Activated CD8-positive, alpha-beta T cell treated with anti-CD3 and anti-CD28 coated beads, Interleukin-2, amount 10 ng/mL, durations not matched to agents 7 days and 5 days (primary cell): ENCODE measurements around the gene RBMS3. TPM values are rescaled to one million over a fixed set of nuclear protein-coding genes. Genes with fewer than 3 reads are reported as not detected.
"Not testable (repeated sequence)": the region's sequence is repeated elsewhere in the genome, so short reads cannot be mapped to it uniquely, and the experiment has no call there.

Source experiments
- ATAC-seq: fragments of 150-1000 bp; cut with Tn5 transposase; one replicate; pipeline ENCODE4 v1.10.0; 2021; ENCODE audit warnings: moderate library complexity
- CTCF ChIA-PET: fragments of 350-600 bp; sonication (Branson Sonifier 250); formaldehyde crosslinking; loops from one replicate; lab custom pipeline; 2021; ENCODE audit warnings: antibody characterized with exemption; lab: Charles Lee
- POLR2A ChIA-PET: fragments of 350-600 bp; sonication (Branson Sonifier 250); formaldehyde crosslinking; loops from one replicate; lab custom pipeline; 2021; ENCODE audit warnings: antibody characterized with exemption; lab: Charles Lee
- DNase-seq: peaks from one replicate; pipeline ENCODE4 v3.0.0-alpha.2; 2020
- H3K27ac Mint-ChIP-seq: one replicate; pipeline ENCODE4 v1.8.0; 2021; ENCODE audit warnings: mild to moderate bottlenecking, mixed read lengths
- H3K27me3 Mint-ChIP-seq: one replicate; pipeline ENCODE4 v1.8.0; 2021; ENCODE audit warnings: low read depth, mixed read lengths
- H3K36me3 Mint-ChIP-seq: one replicate; pipeline ENCODE4 v1.8.0; 2021; ENCODE audit warnings: low read depth, mixed read lengths
- H3K4me1 Mint-ChIP-seq: one replicate; pipeline ENCODE4 v1.8.0; 2021; ENCODE audit warnings: low read depth, mixed read lengths
- H3K4me3 Mint-ChIP-seq: one replicate; pipeline ENCODE4 v1.8.0; 2021; ENCODE audit warnings: mild to moderate bottlenecking, mixed read lengths
- H3K9me3 Mint-ChIP-seq: one replicate; pipeline ENCODE4 v1.8.0; 2022; ENCODE audit warnings: mixed read lengths; ENCODE audit not compliant: insufficient read depth
- total RNA-seq, 2 experiments: library from RNA; stranded (reverse); gene quantifications; one replicate each; pipeline ENCODE4 v1.2.3, GENCODE V29; 2021

The RBMS3 gene
- total RNA-seq, 2 experiments from 2014 or later, result 0.11 to 0.29 TPM

- H3K27ac Mint-ChIP-seq, H3K4me3 Mint-ChIP-seq, CTCF ChIA-PET, POLR2A ChIA-PET, H3K9me3 Mint-ChIP-seq, DNase-seq, H3K36me3 Mint-ChIP-seq, H3K4me1 Mint-ChIP-seq, ATAC-seq, H3K27me3 Mint-ChIP-seq: not testable (repeated sequence)
Observed at GRCh38 chr3:29808324-29808723, 527.5 kb downstream of the RBMS3 start.

DNA sequence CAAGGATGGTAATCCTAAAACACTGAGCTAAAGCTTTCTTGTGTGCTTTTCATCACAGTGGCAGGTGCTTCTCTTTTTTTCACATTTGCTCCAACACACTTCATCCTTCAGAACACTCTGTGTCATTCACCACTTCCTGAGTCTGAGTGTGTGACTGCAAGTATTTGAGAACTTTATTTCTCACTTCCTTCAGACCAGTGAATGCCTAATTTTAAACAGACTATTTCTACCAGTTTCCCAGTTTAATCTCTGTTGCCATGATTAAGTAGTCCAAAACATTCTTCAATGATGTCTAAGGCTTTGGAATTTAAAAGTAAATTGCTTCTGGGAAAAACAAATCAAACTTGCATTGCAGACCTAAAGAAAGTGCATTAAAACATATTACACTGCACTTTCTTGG is 541.2 kb downstream of the RBMS3 start:
- CTCF ChIA-PET, result no interaction called here
- Mint-ChIP-seq H3K9me3 (no peaks in the 10 kb centered on the region), H3K36me3 (no peaks in the 10 kb centered on the region), H3K27ac (no peak overlapping the region), H3K4me3 (no peak overlapping the region), H3K27me3 (no peaks in the 10 kb centered on the region), H3K4me1 (no peaks in the 10 kb centered on the region)
- POLR2A ChIA-PET, result no interaction called here
- no peak for ATAC-seq
- no peak for DNase-seq

GRCh38 chr3:29823233-29823632 is 542.4 kb downstream of the RBMS3 start:
- Mint-ChIP-seq H3K27ac (no peak overlapping the region), H3K4me1 (no peaks in the 10 kb centered on the region), H3K9me3 (no peaks in the 10 kb centered on the region), H3K4me3 (no peak overlapping the region), H3K27me3 (no peaks in the 10 kb centered on the region), H3K36me3 (no peaks in the 10 kb centered on the region)
- ATAC-seq (no peak), DNase-seq (no peak)
- POLR2A ChIA-PET, result no interaction called here
- CTCF ChIA-PET, result no interaction called here

DNA sequence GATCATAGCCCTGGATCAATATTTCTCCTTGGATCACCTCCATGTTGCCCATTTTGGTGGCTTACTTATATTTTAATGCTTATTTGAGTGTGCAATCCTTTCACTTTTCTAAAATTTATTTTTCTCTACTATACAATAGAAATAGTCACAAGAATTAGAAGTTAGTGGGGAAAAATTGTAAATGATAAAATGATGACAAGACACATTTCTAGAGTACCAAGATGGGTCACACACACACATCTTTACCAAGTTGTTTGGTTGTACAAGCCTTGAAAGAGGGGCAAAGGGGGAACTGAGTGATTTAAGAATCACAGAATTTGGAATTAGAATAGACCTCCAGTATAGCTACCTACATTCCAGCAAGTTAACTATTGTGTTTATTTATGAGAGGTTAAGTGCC is 545.8 kb downstream of the RBMS3 start:
- H3K36me3 Mint-ChIP-seq, result no peaks in the 10 kb centered on the region
- H3K4me1 Mint-ChIP-seq, result no peaks in the 10 kb centered on the region
- ATAC-seq, result no peak
- H3K4me3 Mint-ChIP-seq, result no peak overlapping the region
- POLR2A ChIA-PET, result no interaction called here
- CTCF ChIA-PET, result no interaction called here
- H3K27me3 Mint-ChIP-seq, result no peaks in the 10 kb centered on the region
- no peaks in the 10 kb centered on the region for H3K9me3 Mint-ChIP-seq
- no peak overlapping the region for H3K27ac Mint-ChIP-seq
- DNase-seq, result no peak

DNA sequence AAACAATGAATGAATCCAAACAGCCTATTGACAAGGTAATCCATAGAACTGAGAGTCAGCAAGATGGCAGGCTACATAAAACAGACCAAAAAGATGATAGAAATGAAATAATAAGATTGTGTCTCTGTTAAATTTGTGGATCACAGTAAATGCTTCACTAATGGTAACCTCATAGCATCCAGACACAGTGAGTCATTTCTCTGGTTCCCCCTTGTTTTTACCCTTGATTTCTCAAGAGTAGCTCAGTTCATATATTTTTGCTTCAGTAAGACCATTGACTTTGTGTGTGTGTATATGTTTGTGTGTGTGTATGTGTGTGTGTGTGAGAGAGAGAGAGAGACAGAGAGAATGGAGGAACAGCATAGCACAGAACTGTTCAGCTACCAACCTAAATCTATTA is 546.9 kb downstream of the RBMS3 start:
- Mint-ChIP-seq H3K27me3 (no peaks in the 10 kb centered on the region), H3K36me3 (no peaks in the 10 kb centered on the region), H3K27ac (no peak overlapping the region), H3K4me3 (no peak overlapping the region), H3K4me1 (no peaks in the 10 kb centered on the region), H3K9me3 (no peaks in the 10 kb centered on the region)
- POLR2A ChIA-PET, result interaction anchor here (0.6 kb wide), 1 partner anchor 965 kb away, joined by 3 read pairs; no protein-coding TSS in a partner anchor
- CTCF ChIA-PET, result no interaction called here
- DNase-seq (no peak), ATAC-seq (no peak)

- POLR2A ChIA-PET, result interaction anchor here (0.6 kb wide), 1 partner anchor 36 kb away, joined by 3 read pairs; no protein-coding TSS in a partner anchor
- no peaks in the 10 kb centered on the region for H3K9me3 Mint-ChIP-seq
- H3K4me1 Mint-ChIP-seq, result no peaks in the 10 kb centered on the region
- H3K27ac Mint-ChIP-seq, result no peak overlapping the region
- DNase-seq (no peak), ATAC-seq (no peak)
- H3K4me3 Mint-ChIP-seq, result no peak overlapping the region
- CTCF ChIA-PET, result no interaction called here
- no peaks in the 10 kb centered on the region for H3K27me3 Mint-ChIP-seq
- H3K36me3 Mint-ChIP-seq, result no peaks in the 10 kb centered on the region
Observed at GRCh38 chr3:29829340-29829739, 548.5 kb downstream of the RBMS3 start.

DNA sequence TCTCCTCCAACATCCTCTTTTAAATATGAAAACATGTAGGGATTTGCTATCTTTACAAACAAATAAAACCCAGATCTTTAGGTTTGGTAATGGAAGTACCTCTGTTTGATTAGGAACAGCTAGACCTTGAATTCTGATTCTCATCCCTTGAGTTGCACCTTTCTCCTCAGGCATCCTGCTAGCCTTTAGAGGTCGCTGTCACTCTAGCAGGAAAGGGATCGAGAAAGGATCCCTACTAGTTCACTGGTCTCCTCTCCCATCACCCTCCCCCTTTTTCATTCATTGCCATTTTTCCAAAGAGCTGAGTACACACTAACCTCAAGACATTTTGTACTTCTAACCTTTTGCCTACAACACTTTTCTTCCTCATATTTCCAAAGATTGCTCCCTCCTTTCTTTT is 569.8 kb downstream of the RBMS3 start:
- CTCF ChIA-PET, result no interaction called here
- DNase-seq (no peak), ATAC-seq (no peak)
- Mint-ChIP-seq H3K4me3 (no peak overlapping the region), H3K9me3 (no peaks in the 10 kb centered on the region), H3K27ac (no peak overlapping the region), H3K36me3 (no peaks in the 10 kb centered on the region), H3K27me3 (no peaks in the 10 kb centered on the region), H3K4me1 (no peaks in the 10 kb centered on the region)
- POLR2A ChIA-PET, result no interaction called here

DNA sequence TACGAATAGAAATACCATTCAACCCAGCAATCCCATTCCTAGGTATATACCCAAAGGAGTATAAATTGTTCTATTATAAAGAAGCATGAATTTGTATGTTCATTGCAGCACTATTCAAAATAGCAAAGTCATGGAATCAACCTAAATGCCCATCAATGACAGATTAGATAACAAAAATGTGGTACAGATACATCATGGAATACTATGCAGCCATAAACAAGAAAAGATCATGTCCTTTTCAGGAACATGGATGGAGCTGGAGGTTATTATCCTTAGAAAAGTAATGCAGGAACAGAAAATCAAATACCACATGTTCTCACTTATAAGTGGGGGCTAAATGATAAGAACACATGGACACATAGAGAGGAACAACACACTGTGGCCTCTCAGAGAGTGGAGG is 571.9 kb downstream of the RBMS3 start:
- no peak overlapping the region for H3K4me3 Mint-ChIP-seq
- H3K4me1 Mint-ChIP-seq, result no peaks in the 10 kb centered on the region
- no peaks in the 10 kb centered on the region for H3K27me3 Mint-ChIP-seq
- ChIA-PET POLR2A (no interaction called here), CTCF (no interaction called here)
- H3K36me3 Mint-ChIP-seq, result no peaks in the 10 kb centered on the region
- DNase-seq (no peak), ATAC-seq (no peak)
- H3K9me3 Mint-ChIP-seq, result no peaks in the 10 kb centered on the region
- H3K27ac Mint-ChIP-seq, result no peak overlapping the region

DNA sequence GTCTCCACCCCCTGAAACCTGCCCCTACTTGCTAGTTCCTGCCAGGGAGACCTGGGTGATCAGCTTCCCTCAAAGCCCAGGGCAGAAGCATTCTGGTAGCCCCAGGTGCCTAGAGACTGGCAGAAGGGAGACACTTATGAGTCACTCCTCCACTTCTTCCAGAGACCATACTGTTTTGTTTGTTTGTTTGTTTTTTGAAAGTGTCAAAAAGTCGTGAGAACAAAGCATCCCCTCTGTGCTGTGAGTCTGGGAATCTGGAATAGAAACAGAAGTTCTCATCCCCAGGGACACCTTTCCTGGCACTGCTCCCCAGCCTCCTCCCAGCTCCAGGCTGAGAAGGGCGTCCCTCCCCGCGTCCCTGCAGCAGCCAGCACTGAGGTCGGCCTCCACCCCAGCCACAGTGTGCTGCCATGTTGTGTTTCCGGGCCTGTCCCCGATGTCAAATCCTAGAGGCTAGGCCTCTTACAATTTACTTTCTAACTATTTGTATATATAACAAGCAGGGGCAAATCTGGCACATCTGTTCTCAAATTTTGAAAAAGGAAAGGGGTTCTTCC is 573.0 kb downstream of the RBMS3 start:
- no peak overlapping the region for H3K27ac Mint-ChIP-seq
- no peaks in the 10 kb centered on the region for H3K4me1 Mint-ChIP-seq
- no peak overlapping the region for H3K4me3 Mint-ChIP-seq
- ChIA-PET POLR2A (no interaction called here), CTCF (no interaction called here)
- ATAC-seq (no peak), DNase-seq (no peak)
- H3K9me3 Mint-ChIP-seq, result no peaks in the 10 kb centered on the region
- H3K27me3 Mint-ChIP-seq, result no peaks in the 10 kb centered on the region
- H3K36me3 Mint-ChIP-seq, result no peaks in the 10 kb centered on the region

GRCh38 chr3:29854821-29855220 is 574.0 kb downstream of the RBMS3 start:
- no peak for DNase-seq
- H3K27ac Mint-ChIP-seq, result no peak overlapping the region
- no peaks in the 10 kb centered on the region for H3K27me3 Mint-ChIP-seq
- POLR2A ChIA-PET, result no interaction called here
- no peaks in the 10 kb centered on the region for H3K4me1 Mint-ChIP-seq
- H3K36me3 Mint-ChIP-seq, result no peaks in the 10 kb centered on the region
- no peak for ATAC-seq
- CTCF ChIA-PET, result no interaction called here
- H3K9me3 Mint-ChIP-seq, result no peaks in the 10 kb centered on the region
- no peak overlapping the region for H3K4me3 Mint-ChIP-seq

DNA sequence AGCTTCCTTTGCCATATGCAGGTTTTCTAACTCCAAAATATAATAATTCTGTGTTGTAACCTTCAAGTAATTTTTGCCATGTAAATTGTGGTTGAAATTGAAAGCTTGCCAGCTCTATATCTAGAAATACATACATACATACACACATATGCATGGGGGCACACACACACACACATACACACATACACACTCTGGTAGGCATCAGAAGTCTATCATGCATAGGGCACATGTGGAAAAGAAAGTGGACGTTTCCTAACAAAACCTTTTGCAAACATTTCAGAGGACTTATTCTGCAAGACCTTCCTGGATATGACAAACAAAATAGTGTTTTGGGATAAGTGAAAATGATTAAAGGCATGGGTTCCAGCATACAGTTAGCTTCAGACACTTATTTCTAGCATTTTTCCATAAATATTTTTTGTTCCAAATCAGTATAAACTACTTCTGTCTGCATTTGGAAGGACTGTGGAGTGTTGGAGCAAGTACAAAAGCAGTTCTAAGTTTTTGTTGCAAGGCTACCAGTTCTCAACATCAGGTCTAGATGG is 578.9 kb downstream of the RBMS3 start:
- H3K27me3 Mint-ChIP-seq, result no peaks in the 10 kb centered on the region
- H3K9me3 Mint-ChIP-seq, result no peaks in the 10 kb centered on the region
- ATAC-seq (no peak), DNase-seq (no peak)
- POLR2A ChIA-PET, result no interaction called here
- no peaks in the 10 kb centered on the region for H3K36me3 Mint-ChIP-seq
- no peak overlapping the region for H3K4me3 Mint-ChIP-seq
- no peak overlapping the region for H3K27ac Mint-ChIP-seq
- H3K4me1 Mint-ChIP-seq, result no peaks in the 10 kb centered on the region
- CTCF ChIA-PET, result no interaction called here

- ChIA-PET POLR2A (no interaction called here), CTCF (no interaction called here)
- Mint-ChIP-seq H3K27me3 (no peaks in the 10 kb centered on the region), H3K4me1 (no peaks in the 10 kb centered on the region), H3K27ac (no peak overlapping the region), H3K9me3 (no peaks in the 10 kb centered on the region), H3K36me3 (no peaks in the 10 kb centered on the region), H3K4me3 (no peak overlapping the region)
- ATAC-seq, result no peak
- no peak for DNase-seq
Observed at GRCh38 chr3:29864809-29865208, 583.9 kb downstream of the RBMS3 start.

GRCh38 chr3:29868543-29869101 is 587.8 kb downstream of the RBMS3 start:
- POLR2A ChIA-PET, result no interaction called here
- no peak overlapping the region for H3K4me3 Mint-ChIP-seq

More at GRCh38 chr3:29868543-29869101, 587.8 kb downstream of the RBMS3 start:
- H3K9me3 Mint-ChIP-seq, result no peaks in the 10 kb centered on the region
- H3K27me3 Mint-ChIP-seq, result no peaks in the 10 kb centered on the region
- no peaks in the 10 kb centered on the region for H3K36me3 Mint-ChIP-seq
- no peak overlapping the region for H3K27ac Mint-ChIP-seq
- DNase-seq (no peak), ATAC-seq (no peak)
- no peaks in the 10 kb centered on the region for H3K4me1 Mint-ChIP-seq
- CTCF ChIA-PET, result no interaction called here
